ENCODE results near the gene TSPAN31. TPM values are rescaled to one million over a fixed set of nuclear protein-coding genes. Genes with fewer than 3 reads are reported as not detected.
"Not testable (repeated sequence)": the region's sequence is repeated elsewhere in the genome, so short reads cannot be mapped to it uniquely, and the experiment has no call there.

Gene TSPAN31
- 12.9 and 17.6 TPM in 2 replicates for total RNA-seq (2014; rRNA removed; shearing (Covaris generic))

- H3K4me3 ChIP-seq (ENCODE audit: insufficient read depth, low read depth, low read length): peak within 1 kb of the TSS; percentile 81
- peaks cover 16% of the 10 kb centered on the region for H3K36me3 ChIP-seq (replicated peaks; ENCODE audit: control insufficient read depth, insufficient read depth, low read length)
- H3K27me3 ChIP-seq (ENCODE audit: control insufficient read depth, insufficient read depth, low read length): peaks cover 32% of the 10 kb centered on the region
- peak; percentile 94 for DNase-seq
These were observed at the start of gene TSPAN31 for GRCh38 chr12:57744777-57745484. Gene TSPAN31, plus strand, starts transcription at chr12:57745039. Its CDS starts 116 bp downstream, at chr12:57745155.

- no peaks in the 10 kb centered on the region for H3K27me3 ChIP-seq (ENCODE audit: control insufficient read depth, insufficient read depth, low read length)
- no peak overlapping the region for H3K4me3 ChIP-seq (ENCODE audit: insufficient read depth, low read depth, low read length)
- no peaks in the 10 kb centered on the region for H3K36me3 ChIP-seq (replicated peaks; ENCODE audit: control insufficient read depth, insufficient read depth, low read length)
- DNase-seq: no peak
These were observed 48.9 kb upstream of the TSPAN31 start for GRCh38 chr12:57695770-57696432.

GRCh38 chr12:57697076-57697475 is 47.8 kb upstream of the TSPAN31 start:
- DNase-seq: no peak
- Histone ChIP-seq H3K36me3 (replicated peaks; ENCODE audit: control insufficient read depth, insufficient read depth, low read length) (no peaks in the 10 kb centered on the region), H3K4me3 (ENCODE audit: insufficient read depth, low read depth, low read length) (no peak overlapping the region), H3K27me3 (ENCODE audit: control insufficient read depth, insufficient read depth, low read length) (no peaks in the 10 kb centered on the region)

- H3K27me3 ChIP-seq (ENCODE audit: control insufficient read depth, insufficient read depth, low read length): no peaks in the 10 kb centered on the region
- H3K36me3 ChIP-seq (replicated peaks; ENCODE audit: control insufficient read depth, insufficient read depth, low read length): no peaks in the 10 kb centered on the region
- no peak for DNase-seq
These were observed 46.4 kb upstream of the TSPAN31 start for GRCh38 chr12:57698414-57698813.

GRCh38 chr12:57700317-57700716 is 44.5 kb upstream of the TSPAN31 start:
- DNase-seq: no peak
- no peaks in the 10 kb centered on the region for H3K27me3 ChIP-seq (ENCODE audit: control insufficient read depth, insufficient read depth, low read length)
- no peak overlapping the region for H3K4me3 ChIP-seq (ENCODE audit: insufficient read depth, low read depth, low read length)
- H3K36me3 ChIP-seq (replicated peaks; ENCODE audit: control insufficient read depth, insufficient read depth, low read length): no peaks in the 10 kb centered on the region

More at GRCh38 chr12:57698414-57698813, 46.4 kb upstream of the TSPAN31 start:
- no peak overlapping the region for H3K4me3 ChIP-seq (ENCODE audit: insufficient read depth, low read depth, low read length)

- DNase-seq: no peak
- no peaks in the 10 kb centered on the region for H3K27me3 ChIP-seq (ENCODE audit: control insufficient read depth, insufficient read depth, low read length)
- no peak overlapping the region for H3K4me3 ChIP-seq (ENCODE audit: insufficient read depth, low read depth, low read length)
- H3K36me3 ChIP-seq (replicated peaks; ENCODE audit: control insufficient read depth, insufficient read depth, low read length): no peaks in the 10 kb centered on the region
These were observed 37.6 kb upstream of the TSPAN31 start for GRCh38 chr12:57707250-57707649.

- no peaks in the 10 kb centered on the region for H3K36me3 ChIP-seq (replicated peaks; ENCODE audit: control insufficient read depth, insufficient read depth, low read length)
- no peaks in the 10 kb centered on the region for H3K27me3 ChIP-seq (ENCODE audit: control insufficient read depth, insufficient read depth, low read length)
- no peak for DNase-seq
- no peak overlapping the region for H3K4me3 ChIP-seq (ENCODE audit: insufficient read depth, low read depth, low read length)
These were observed 36.5 kb upstream of the TSPAN31 start for GRCh38 chr12:57708296-57708695.

GRCh38 chr12:57712701-57713100 is 32.1 kb upstream of the TSPAN31 start:
- H3K36me3 ChIP-seq (replicated peaks; ENCODE audit: control insufficient read depth, insufficient read depth, low read length): peaks cover 4% of the 10 kb centered on the region; the same call in 1 of the 2 replicates
- H3K4me3 ChIP-seq (ENCODE audit: insufficient read depth, low read depth, low read length): no peak overlapping the region
- no peaks in the 10 kb centered on the region for H3K27me3 ChIP-seq (ENCODE audit: control insufficient read depth, insufficient read depth, low read length)
- no peak for DNase-seq

- no peak overlapping the region for H3K4me3 ChIP-seq (ENCODE audit: insufficient read depth, low read depth, low read length)
- H3K36me3 ChIP-seq (replicated peaks; ENCODE audit: control insufficient read depth, insufficient read depth, low read length): peaks cover 4% of the 10 kb centered on the region; the same call in 1 of the 2 replicates
- no peaks in the 10 kb centered on the region for H3K27me3 ChIP-seq (ENCODE audit: control insufficient read depth, insufficient read depth, low read length)
- DNase-seq: peak; percentile 12
These were observed 31.6 kb upstream of the TSPAN31 start for GRCh38 chr12:57713209-57713608.

GRCh38 chr12:57715036-57715748 is 29.6 kb upstream of the TSPAN31 start:
- not testable (repeated sequence) for DNase-seq; H3K27me3 ChIP-seq (ENCODE audit: control insufficient read depth, insufficient read depth, low read length); H3K36me3 ChIP-seq (replicated peaks; ENCODE audit: control insufficient read depth, insufficient read depth, low read length); H3K4me3 ChIP-seq (ENCODE audit: insufficient read depth, low read depth, low read length)

- Histone ChIP-seq H3K27me3 (ENCODE audit: control insufficient read depth, insufficient read depth, low read length) (no peaks in the 10 kb centered on the region), H3K4me3 (ENCODE audit: insufficient read depth, low read depth, low read length) (no peak overlapping the region), H3K36me3 (replicated peaks; ENCODE audit: control insufficient read depth, insufficient read depth, low read length) (peaks cover 4% of the 10 kb centered on the region; the same call in 1 of the 2 replicates)
- DNase-seq: no peak
These were observed 29.1 kb upstream of the TSPAN31 start for GRCh38 chr12:57715786-57716185.

- H3K36me3 ChIP-seq (replicated peaks; ENCODE audit: control insufficient read depth, insufficient read depth, low read length): peaks cover 4% of the 10 kb centered on the region; the same call in 1 of the 2 replicates
These were observed 28.5 kb upstream of the TSPAN31 start for GRCh38 chr12:57716305-57716704.

GRCh38 chr12:57717131-57717530 is 27.7 kb upstream of the TSPAN31 start:
- H3K27me3 ChIP-seq (ENCODE audit: control insufficient read depth, insufficient read depth, low read length): no peaks in the 10 kb centered on the region; the same call in 1 of the 2 replicates
- H3K4me3 ChIP-seq (ENCODE audit: insufficient read depth, low read depth, low read length): no peak overlapping the region
- peaks cover 4% of the 10 kb centered on the region; the same call in 1 of the 2 replicates for H3K36me3 ChIP-seq (replicated peaks; ENCODE audit: control insufficient read depth, insufficient read depth, low read length)
- no peak for DNase-seq

More at GRCh38 chr12:57716305-57716704, 28.5 kb upstream of the TSPAN31 start:
- no peak for DNase-seq
- no peaks in the 10 kb centered on the region for H3K27me3 ChIP-seq (ENCODE audit: control insufficient read depth, insufficient read depth, low read length)
- no peak overlapping the region for H3K4me3 ChIP-seq (ENCODE audit: insufficient read depth, low read depth, low read length)

GRCh38 chr12:57717846-57718640 is 26.8 kb upstream of the TSPAN31 start:
- DNase-seq: no peak
- peaks cover 1% of the 10 kb centered on the region; the same call in 1 of the 2 replicates for H3K27me3 ChIP-seq (ENCODE audit: control insufficient read depth, insufficient read depth, low read length)
- H3K36me3 ChIP-seq (replicated peaks; ENCODE audit: control insufficient read depth, insufficient read depth, low read length): peaks cover 4% of the 10 kb centered on the region; the same call in 1 of the 2 replicates
- H3K4me3 ChIP-seq (ENCODE audit: insufficient read depth, low read depth, low read length): no peak overlapping the region

Data from H7 (cell line).